Progenitor cell of endocrine pancreas (in vitro differentiated cells): ENCODE data around the gene ABHD11. TPM values are rescaled to one million over a fixed set of nuclear protein-coding genes. Genes with fewer than 3 reads are reported as not detected.

ENCODE experiments used
- DNase-seq: peaks from one replicate; pipeline ENCODE4 v3.0.0; 2021; ENCODE audit warnings: low spot score; ENCODE audit not compliant: unreplicated experiment
- H3K27ac Mint-ChIP-seq: 2 replicates; pipeline ENCODE4 v1.8.0; 2021; ENCODE audit warnings: mild to moderate bottlenecking, moderate library complexity, mixed read lengths
- H3K27me3 Mint-ChIP-seq: 2 replicates; pipeline ENCODE4 v1.8.0; 2021; ENCODE audit warnings: mixed read lengths
- H3K36me3 Mint-ChIP-seq: 2 replicates; pipeline ENCODE4 v1.8.0; 2022; ENCODE audit warnings: mixed read lengths; ENCODE audit not compliant: insufficient read depth
- H3K4me1 Mint-ChIP-seq: 2 replicates; pipeline ENCODE4 v1.8.0; 2021; ENCODE audit warnings: low read depth, mixed read lengths
- H3K4me3 Mint-ChIP-seq: 2 replicates; pipeline ENCODE4 v1.8.0; 2021; ENCODE audit warnings: low read depth, mild to moderate bottlenecking, moderate library complexity, mixed read lengths
- H3K9me3 Mint-ChIP-seq: 2 replicates; pipeline ENCODE4 v1.8.0; 2021; ENCODE audit warnings: low read depth, mixed read lengths
- total RNA-seq: library from RNA; stranded (reverse); gene quantifications from 2 replicates; pipeline ENCODE4 v1.2.1, GENCODE V29; 2021
- TF ChIP-seq, protein P1 (sequence below): fragments of 200-600 bp; sonication (generic); IDR thresholded peaks from one replicate; pipeline ENCODE4 v1.5.0; 2021; ENCODE audit warnings: antibody characterized with exemption, mild to moderate bottlenecking; ENCODE audit not compliant: unreplicated experiment

The ABHD11 gene
- total RNA-seq, 1 donor from 2014 or later: 62.9 TPM

DNA sequence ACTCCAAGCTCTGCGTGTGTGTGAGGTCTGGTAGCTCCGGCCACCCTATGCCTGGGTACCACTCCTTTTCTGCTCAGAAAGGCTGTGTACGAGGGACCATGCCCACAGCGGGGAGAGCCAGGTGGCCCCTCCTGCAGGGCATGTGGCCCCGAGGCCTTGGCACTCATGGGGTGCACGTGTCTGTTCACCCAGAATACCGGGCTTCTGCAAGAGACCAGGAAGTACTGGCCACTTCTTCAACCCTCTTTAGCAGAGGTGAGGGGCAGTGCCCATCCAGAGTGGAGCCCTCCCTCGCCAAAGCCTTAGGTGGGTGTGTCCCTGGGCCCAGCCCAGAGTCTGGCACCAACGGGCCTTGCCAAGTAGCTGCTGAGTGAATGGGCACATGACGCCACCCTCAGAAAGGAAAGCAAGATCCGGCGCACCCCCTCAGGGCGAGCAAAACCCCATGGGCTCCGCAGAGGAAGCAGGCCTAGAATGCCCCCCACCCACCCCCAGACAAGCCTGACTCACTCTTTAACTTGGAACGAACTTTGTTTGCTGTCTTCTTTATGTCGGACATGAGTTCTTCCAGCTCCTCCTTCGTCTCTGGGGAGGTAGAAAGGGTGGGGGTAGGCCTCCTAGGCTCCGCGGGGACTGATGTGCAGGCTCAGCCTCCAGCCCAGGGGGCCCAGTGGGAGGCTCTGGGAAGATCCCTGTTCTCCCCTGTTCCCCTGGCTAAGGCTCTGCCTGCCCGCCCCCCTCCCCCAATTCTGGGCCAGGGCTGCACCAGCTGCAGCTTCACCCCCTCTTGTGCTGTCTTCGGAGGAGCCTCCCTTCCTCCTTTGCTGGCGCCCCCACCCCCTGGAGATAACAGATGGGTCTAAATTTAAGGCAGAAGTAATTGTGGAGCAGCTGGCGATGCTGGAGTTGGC, 33.7 kb downstream of the ABHD11 start:
- TF ChIP-seq, protein P1, sequence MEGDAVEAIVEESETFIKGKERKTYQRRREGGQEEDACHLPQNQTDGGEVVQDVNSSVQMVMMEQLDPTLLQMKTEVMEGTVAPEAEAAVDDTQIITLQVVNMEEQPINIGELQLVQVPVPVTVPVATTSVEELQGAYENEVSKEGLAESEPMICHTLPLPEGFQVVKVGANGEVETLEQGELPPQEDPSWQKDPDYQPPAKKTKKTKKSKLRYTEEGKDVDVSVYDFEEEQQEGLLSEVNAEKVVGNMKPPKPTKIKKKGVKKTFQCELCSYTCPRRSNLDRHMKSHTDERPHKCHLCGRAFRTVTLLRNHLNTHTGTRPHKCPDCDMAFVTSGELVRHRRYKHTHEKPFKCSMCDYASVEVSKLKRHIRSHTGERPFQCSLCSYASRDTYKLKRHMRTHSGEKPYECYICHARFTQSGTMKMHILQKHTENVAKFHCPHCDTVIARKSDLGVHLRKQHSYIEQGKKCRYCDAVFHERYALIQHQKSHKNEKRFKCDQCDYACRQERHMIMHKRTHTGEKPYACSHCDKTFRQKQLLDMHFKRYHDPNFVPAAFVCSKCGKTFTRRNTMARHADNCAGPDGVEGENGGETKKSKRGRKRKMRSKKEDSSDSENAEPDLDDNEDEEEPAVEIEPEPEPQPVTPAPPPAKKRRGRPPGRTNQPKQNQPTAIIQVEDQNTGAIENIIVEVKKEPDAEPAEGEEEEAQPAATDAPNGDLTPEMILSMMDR: no peak
- H3K27ac Mint-ChIP-seq: no peak overlapping the region

GRCh38 chr7:73703757-73704639, 34.6 kb downstream of the ABHD11 start:
- H3K36me3 Mint-ChIP-seq: peaks cover 14% of the 10 kb centered on the region
- no peaks in the 10 kb centered on the region for H3K4me1 Mint-ChIP-seq
- H3K27ac Mint-ChIP-seq: no peak overlapping the region
- no peak for DNase-seq
- no peaks in the 10 kb centered on the region for H3K9me3 Mint-ChIP-seq
- TF ChIP-seq, protein P1: no peak
- H3K4me3 Mint-ChIP-seq: no peak overlapping the region
- no peaks in the 10 kb centered on the region for H3K27me3 Mint-ChIP-seq

More for the DNA sequence above, 33.7 kb downstream of the ABHD11 start:
- Mint-ChIP-seq H3K27me3 (no peaks in the 10 kb centered on the region), H3K36me3 (peaks cover 14% of the 10 kb centered on the region), H3K9me3 (no peaks in the 10 kb centered on the region), H3K4me1 (no peaks in the 10 kb centered on the region), H3K4me3 (no peak overlapping the region)
- DNase-seq: no peak

DNA sequence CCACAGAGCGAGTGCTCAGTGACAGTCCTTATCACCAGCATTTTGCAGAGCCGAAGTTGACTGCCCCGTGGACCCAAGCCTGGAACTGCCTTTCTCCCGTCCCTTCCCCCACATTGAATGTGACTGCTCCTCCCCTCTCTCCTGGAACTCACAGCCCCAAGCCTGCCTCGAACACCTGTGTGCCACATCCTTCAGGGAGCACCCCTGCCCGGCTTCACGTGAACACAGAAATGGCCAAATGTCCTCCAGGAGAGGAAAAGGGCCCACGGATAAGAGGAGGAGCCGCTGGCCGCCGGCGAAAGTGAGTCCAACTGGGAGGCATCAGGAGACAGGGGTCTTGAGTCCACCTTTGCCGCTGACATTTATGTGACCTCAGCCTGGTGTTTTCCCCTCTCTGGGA, 35.4 kb downstream of the ABHD11 start:
- H3K27me3 Mint-ChIP-seq: no peaks in the 10 kb centered on the region
- no peaks in the 10 kb centered on the region for H3K9me3 Mint-ChIP-seq
- H3K27ac Mint-ChIP-seq: no peak overlapping the region
- H3K4me1 Mint-ChIP-seq: no peaks in the 10 kb centered on the region
- no peak overlapping the region for H3K4me3 Mint-ChIP-seq
- H3K36me3 Mint-ChIP-seq: peaks cover 16% of the 10 kb centered on the region
- no peak for DNase-seq
- TF ChIP-seq, protein P1: no peak

GRCh38 chr7:73702665-73703064, 35.9 kb downstream of the ABHD11 start:
- TF ChIP-seq, protein P1: no peak
- Mint-ChIP-seq H3K27ac (no peak overlapping the region), H3K4me1 (no peaks in the 10 kb centered on the region), H3K4me3 (no peak overlapping the region), H3K9me3 (no peaks in the 10 kb centered on the region), H3K36me3 (peaks cover 16% of the 10 kb centered on the region), H3K27me3 (no peaks in the 10 kb centered on the region)
- no peak for DNase-seq

GRCh38 chr7:73702226-73702625, 36.4 kb downstream of the ABHD11 start:
- TF ChIP-seq, protein P1: no peak
- H3K27me3 Mint-ChIP-seq: no peaks in the 10 kb centered on the region
- H3K36me3 Mint-ChIP-seq: peaks cover 18% of the 10 kb centered on the region
- H3K4me3 Mint-ChIP-seq: no peak overlapping the region
- H3K4me1 Mint-ChIP-seq: no peaks in the 10 kb centered on the region
- no peaks in the 10 kb centered on the region for H3K9me3 Mint-ChIP-seq
- no peak for DNase-seq
- H3K27ac Mint-ChIP-seq: no peak overlapping the region
